CD4-positive, alpha-beta T cell treated with Interleukin-12 subunit alpha and Interleukin-12 subunit beta, for 1 hour (primary cell): Measurements from ENCODE around the gene DISC1.
"Not testable (repeated sequence)": the region's sequence is repeated elsewhere in the genome, so short reads cannot be mapped to it uniquely, and the experiment has no call there.

Source experiments
- DNase-seq: peaks from one replicate; pipeline ENCODE4 v3.0.0-alpha.2; 2020

Gene DISC1

DNA sequence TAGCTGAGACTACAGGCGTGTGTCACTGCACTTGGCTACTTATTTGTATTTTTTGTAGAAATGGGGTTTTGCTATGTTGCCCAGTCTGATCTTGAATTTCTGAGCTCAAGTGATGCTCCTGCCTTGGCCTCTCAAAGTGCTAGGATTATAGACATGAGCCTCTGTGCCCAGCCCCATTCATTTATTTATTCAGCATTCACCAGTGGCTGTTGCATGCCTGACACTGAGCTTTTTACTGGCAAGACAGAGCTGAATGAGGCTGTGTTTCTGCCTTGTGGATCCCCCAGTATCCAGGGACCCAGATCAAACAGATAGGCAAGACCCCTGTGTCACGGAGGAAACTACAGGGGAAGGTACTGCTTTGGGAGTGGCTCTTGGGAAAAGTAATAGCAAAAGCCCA lies 109.4 kb downstream of the DISC1 start:
- no peak for DNase-seq

GRCh38 chr1:231736464-231736863 lies 109.9 kb downstream of the DISC1 start:
- DNase-seq: no peak

GRCh38 chr1:231738554-231738953 lies 112.0 kb downstream of the DISC1 start:
- no peak for DNase-seq

GRCh38 chr1:231743966-231744365 lies 117.4 kb downstream of the DISC1 start:
- no peak for DNase-seq

- no peak for DNase-seq
Observed at GRCh38 chr1:231748760-231749415, 122.3 kb downstream of the DISC1 start.

GRCh38 chr1:231750296-231750695 lies 123.7 kb downstream of the DISC1 start:
- no peak for DNase-seq

DNA sequence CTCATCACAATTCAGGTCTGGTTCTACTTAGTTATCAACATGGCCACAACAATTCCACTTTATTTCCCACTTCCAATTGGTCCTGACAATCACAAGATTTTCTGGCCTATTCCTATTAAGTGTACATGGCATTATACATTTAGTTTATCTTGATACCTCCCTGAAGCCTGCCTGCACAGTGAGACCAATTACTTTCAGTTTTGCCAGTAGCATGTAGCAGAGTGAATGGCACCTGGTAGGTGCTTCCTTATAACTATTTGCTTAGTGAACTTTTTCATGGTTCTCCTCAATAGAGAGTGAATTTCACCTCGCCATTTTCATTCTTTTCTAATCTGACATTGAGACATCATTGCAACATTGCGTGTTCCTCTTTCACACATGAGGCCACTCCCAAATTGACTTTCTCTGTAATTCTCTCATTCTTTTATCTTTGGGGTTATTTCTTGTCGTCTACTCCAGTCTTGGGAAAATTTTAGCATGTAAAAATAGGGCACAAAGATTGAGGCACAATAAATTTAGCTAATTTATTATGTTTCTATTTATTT lies 124.3 kb downstream of the DISC1 start:
- no peak for DNase-seq

DNA sequence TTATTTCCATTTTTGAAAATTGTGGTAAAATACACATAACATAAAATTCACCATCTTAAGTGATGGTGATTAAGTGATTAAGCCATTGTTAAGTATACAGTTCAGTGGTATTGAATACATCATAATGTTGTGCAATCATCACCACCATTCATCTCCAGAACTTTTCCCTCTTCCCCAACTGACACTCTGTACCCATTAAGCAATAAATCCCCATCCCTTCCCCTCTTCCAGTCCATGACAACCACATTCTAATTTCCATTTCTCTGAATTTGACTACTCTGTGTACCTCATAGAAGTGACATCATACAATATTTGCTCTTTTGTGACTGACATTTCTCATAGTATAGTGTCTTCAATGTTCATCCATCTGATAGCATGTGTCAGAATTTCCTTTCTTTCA lies 124.8 kb downstream of the DISC1 start:
- DNase-seq: no peak

DNA sequence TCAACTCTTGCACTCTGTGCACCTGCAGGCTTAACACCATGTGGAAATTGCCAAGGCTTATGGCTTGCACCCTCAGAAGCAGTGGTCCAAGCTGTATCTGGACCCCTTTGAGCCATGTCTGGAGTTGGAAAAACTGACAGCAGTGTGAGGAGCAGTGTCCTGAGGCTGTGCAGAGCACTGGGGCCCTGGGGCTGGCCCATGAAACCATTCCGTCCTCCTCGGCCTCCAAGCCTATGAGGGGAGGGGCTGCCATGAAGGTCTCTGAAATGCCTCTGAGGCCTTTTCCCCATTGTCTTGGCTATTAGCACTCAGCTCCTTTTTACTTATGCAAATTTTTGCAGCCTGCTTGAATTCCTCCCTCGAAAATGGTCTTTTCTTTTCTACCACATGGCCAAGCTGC lies 126.7 kb downstream of the DISC1 start:
- DNase-seq: no peak

DNA sequence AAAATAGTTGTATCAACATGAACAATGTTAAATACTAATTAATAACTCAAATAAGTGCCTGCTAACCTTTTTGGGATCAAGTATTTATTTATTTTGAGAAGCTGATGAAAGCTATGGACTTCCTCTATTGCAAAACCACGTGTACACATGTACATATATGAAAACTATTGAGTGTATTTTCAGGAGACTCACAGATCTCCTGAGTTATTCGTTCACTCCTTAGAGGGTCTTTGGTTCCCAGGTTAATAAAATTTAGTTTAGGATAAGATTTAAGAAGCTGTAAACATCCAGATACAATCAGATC lies 130.5 kb downstream of the DISC1 start:
- DNase-seq: no peak

GRCh38 chr1:231757759-231758158 lies 131.2 kb downstream of the DISC1 start:
- no peak for DNase-seq

DNA sequence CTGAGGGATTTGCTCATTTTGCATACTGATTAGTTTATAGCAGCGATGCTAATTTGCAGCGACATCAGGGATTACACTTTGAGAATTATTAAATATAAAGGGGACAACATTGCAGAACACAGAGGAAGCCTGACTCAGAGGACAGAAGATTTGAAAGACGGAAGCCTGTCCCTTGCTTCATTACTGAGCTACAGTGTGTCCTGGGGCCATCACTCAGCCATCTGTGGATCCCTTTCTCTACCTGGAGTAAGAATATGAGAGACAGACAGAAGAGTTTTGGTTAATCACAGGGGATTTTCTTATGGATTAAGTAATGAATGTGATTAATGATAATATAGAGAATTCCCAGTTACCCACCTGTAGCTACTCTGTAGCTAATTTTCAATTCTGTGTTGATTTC lies 134.7 kb downstream of the DISC1 start:
- DNase-seq: no peak

- no peak for DNase-seq
Observed at GRCh38 chr1:231761747-231762541, 135.4 kb downstream of the DISC1 start.

DNA sequence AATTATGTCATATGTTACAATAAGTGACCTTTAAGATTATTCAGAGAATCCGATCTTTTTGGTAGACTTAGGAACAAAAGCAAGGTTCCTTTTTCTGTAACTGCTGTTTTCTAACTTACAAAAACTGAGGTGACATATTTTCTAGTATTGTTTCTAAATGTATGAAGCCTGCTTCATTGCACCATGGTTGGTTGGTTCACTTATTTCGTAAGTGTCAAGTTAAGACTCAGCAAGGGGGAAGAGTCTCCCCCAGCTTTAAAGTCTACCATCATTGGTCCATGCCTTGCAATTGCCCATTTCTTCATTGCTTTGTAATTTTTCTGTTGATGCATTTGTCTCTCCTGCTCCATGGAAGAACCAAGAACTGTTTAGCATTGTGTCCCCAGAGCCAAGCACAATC lies 136.9 kb downstream of the DISC1 start:
- DNase-seq: no peak

DNA sequence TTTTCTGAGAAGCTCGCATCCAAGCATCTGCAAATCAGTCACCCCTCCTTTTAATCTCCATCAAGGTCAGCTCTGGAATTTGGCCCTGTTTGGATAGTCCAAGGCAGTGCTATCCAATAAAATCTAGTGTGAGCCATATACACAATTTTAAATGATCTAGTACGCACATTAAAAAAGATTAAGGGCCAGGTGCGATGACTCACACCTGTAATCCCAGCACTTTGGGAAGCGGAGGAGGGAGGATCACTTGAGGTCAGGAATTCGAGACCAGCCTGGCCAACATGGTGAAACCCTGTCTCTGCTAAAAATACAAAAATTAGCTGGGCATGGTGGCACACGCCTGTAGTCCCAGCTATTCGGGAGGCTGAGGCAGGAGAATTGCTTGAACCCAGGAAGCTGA lies 139.2 kb downstream of the DISC1 start:
- not testable (repeated sequence) for DNase-seq

DNA sequence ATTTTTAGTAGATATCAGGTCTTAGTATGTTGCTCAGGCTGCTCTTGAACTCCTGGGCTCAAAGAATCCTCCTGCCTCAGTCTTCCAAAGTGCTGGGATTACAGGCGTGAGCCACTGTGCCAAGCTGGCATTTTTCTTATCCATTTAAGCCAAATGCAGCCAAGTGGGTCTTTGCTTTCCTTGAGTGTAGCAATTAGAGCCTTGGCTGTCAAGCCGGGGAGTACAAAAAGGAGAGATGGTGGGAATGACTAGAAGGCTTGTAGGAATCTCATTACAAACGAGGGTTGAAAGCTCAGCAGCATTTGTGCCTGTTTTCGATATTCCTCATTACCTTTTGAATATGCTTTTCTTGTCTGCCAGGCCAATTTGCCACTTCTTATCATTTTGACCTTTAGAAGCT lies 140.9 kb downstream of the DISC1 start:
- DNase-seq: no peak

DNA sequence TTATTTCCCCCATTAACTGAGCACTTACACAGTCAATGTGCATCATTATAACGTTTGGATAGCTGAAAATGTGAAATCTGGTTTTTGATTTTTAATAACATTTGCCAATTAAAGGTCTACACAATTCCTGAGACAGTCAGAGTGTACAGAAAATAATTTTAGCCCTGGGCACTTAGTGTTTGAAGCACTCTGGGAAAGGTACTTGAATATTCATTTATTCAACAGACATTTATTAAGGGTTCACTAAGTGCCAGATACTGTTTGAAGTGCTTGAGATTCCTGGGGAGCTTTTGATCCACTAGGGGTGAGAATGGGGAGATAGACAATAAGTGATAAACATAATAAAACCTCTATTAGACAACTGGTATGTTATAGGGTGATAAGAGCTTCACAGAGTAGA lies 141.8 kb downstream of the DISC1 start:
- DNase-seq: no peak

DNA sequence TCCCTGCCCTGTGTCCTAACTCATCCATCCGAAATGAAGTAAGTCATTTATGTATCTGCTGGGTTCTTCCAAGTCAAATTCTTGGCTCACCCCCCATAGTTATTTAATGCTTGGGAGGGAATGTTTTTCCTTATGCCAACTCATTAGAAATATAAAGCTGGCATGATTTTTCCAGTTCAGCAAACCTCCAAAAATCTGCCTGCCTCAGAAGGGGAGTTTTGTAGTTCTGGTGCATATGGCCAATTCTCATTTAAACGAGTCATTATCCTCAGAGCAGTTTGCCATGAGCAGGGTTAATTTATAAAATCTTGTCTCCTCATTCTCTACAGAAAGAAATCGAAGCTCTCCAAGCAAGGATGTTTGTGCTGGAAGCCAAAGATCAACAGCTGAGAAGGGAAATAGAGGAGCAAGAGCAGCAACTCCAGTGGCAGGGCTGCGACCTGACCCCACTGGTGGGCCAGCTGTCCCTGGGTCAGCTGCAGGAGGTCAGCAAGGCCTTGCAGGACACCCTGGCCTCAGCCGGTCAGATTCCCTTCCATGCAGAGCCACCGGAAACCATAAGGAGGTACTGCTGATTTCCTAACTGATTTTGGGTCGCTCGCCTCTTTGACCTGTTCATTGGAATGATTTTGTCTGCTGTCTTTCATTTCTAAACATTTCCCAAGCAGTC lies 144.1 kb downstream of the DISC1 start:
- DNase-seq: no peak

GRCh38 chr1:231774719-231775335 lies 148.2 kb downstream of the DISC1 start:
- DNase-seq: no peak

- DNase-seq: no peak
Observed at GRCh38 chr1:231776010-231776756, 149.6 kb downstream of the DISC1 start.

DNA sequence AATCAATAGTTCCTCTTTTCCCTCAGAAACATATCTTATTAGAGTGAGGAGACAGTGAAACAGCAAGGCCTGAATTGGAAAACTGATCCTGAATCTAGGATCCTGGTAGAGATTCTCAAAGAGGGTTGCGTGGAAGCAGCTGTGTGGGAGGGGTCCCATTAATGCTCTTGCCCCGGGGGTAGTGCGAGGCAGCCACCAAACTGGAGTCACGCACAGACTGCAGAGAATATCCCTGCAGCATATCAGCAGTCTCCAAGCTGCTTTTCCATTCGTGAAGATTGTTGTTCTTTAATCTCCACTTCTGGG lies 150.1 kb downstream of the DISC1 start:
- no peak for DNase-seq

GRCh38 chr1:231778009-231778719 lies 151.6 kb downstream of the DISC1 start:
- no peak for DNase-seq
